A549 treated with CpdA at 1 μM for 4 hours (cell line): ENCODE results near the gene HSP90AB1. TPM values are rescaled to one million over a fixed set of nuclear protein-coding genes. Genes with fewer than 3 reads are reported as not detected.

Experiments
- total RNA-seq: library from RNA; stranded (reverse); fragments of 200-300 nt; extraction: Qiagen RNA extraction; gene quantifications from 5 replicates; pipeline ENCODE4 v1.2.3, GENCODE V29; 2022; ENCODE audit warnings: low read depth

Gene HSP90AB1
- total RNA-seq, result 1,269 to 1,470 TPM (median 1,299 TPM) in 5 replicates

DNA sequence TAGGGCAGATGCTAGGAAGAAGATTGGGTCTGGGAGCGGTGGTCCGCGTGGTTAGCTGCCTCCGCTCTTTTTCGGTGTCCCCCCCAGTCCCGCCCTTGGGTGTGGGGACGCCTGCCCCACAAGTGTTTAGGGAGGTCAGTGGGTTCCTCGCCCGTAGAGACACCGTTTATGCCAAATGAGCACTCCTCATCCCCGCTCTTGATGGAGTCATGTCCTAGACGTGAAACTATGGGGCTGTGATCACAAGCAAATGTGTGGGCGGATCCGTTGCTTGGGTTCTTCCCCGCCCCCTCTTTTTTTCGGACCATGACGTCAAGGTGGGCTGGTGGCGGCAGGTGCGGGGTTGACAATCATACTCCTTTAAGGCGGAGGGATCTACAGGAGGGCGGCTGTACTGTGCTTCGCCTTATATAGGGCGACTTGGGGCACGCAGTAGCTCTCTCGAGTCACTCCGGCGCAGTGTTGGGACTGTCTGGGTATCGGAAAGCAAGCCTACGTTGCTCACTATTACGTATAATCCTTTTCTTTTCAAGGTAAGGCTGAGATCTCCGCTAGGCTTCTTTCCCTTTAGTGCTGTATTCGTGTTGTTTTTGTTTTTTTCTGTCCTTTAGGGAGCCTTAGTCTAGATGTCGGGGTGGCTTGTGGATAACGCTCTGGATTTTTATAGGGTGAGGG lies at the start of gene HSP90AB1:
Gene HSP90AB1, plus strand, starts transcription at position 439 of the 675 bp plus-strand sequence. CDS start 1,529 bp downstream, outside the sequence.

GRCh38 chr6:44216677-44217331 lies 30.1 kb upstream of the HSP90AB1 start, which contains the start of gene MYMX:
MYMX (plus strand) TSS chr6:44216926; CDS start chr6:44217472, 546 bp downstream.

GRCh38 chr6:44223319-44224028 lies 23.4 kb upstream of the HSP90AB1 start, which contains the start of gene SLC29A1:
SLC29A1 (plus strand) TSS chr6:44223595; CDS start chr6:44227314, 3,719 bp downstream.

DNA sequence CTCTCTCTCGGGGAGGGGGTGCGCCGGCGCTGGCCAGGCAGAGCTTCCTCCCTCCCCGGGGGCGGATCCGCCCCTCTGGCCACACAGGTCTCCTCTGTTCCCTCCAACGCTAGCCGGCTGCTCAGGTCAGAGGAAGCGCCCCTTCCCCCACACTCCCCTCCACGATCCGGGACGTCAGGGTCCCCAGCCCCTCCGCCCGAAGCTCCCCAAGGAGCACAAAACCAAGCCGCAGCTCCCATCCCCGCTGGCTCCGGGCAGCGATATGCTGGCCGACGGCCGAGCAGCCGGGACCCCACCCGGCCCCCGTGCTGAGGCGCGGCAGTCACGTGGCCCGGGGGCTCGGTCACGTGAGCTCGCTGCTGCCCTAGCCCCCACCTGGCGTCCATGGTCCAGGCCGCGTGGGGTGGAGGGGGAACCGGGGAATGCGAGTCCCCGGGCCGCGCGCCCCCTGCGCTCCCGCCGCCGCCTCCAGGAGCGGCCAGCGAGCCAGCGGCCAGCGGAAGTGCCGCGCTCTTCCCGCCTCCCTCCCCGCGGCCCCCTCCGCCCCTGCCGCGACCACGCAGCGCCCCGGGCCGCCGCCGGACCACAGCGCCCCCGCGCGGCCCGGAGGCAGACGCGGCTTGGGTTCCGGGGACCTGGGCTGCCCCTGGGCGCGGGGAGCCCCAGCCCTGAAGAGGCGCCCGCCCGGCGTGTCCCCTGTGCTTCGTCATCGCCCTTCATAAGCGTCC lies 10.3 kb downstream of the HSP90AB1 start, which contains the start of gene SLC35B2:
Gene SLC35B2, minus strand, starts transcription at position 504 of the 728 bp plus-strand sequence. Its CDS starts 118 bp downstream, at position 386.

GRCh38 chr6:44265007-44265721 lies 18.3 kb downstream of the HSP90AB1 start, which contains the start of gene NFKBIE:
NFKBIE (minus strand) TSS chr6:44265551; CDS start chr6:44265346, 205 bp downstream.

DNA sequence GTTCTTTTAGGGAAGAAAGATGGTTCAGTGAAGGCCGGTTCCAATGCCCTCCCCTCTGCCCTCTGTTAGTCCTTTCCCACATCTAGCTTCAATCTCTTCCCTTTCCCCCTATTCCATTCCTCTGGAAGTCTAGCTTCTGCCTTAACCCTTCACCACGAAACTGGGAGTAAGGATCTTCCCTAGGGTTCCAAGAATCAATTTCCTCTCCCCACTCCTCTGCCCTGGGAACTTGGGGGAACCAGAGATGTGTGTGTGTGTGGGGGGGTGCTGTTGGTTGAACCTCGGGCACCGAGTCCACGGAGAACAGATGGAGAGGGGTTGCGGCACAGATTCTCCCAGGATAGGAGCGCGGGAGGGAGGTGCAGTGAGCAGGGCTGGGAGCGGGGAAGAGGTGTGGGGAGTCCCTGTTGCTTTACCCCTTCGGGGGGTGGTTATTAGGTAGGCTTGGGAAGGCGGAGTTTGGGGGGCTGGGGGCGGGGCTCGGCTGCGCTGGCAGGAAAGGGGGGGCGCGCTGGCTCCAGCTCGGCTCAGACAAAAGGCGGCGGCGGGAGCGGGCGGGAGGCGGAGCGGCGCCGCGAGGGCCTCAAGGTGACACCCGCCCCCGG lies 23.1 kb downstream of the HSP90AB1 start, which contains the start of gene TMEM151B:
Gene TMEM151B, plus strand, starts transcription at position 530 of the 605 bp plus-strand sequence. CDS start 293 bp downstream, outside the sequence.

Other genes with a start within 250 kb of the HSP90AB1 start
- 59.3 to 80.7 TPM (median 74.3 TPM) in 5 replicates for gene MRPL14, start 119.6 kb upstream of the HSP90AB1 start, total RNA-seq
- 11.3 to 17.8 TPM (median 16.3 TPM) in 5 replicates for gene TMEM63B, start 119.5 kb upstream of the HSP90AB1 start, total RNA-seq
- not detected in 5 replicates for gene CAPN11, start 88.3 kb upstream of the HSP90AB1 start, total RNA-seq
- not detected in 5 replicates for gene MYMX, start 30.2 kb upstream of the HSP90AB1 start, total RNA-seq
- gene SLC29A1, start 23.5 kb upstream of the HSP90AB1 start, total RNA-seq, result 41.4 to 55.8 TPM (median 55.0 TPM) in 5 replicates
- 46.4 to 66.2 TPM (median 65.3 TPM) in 5 replicates for gene SLC35B2, start 10.4 kb downstream of the HSP90AB1 start, total RNA-seq
- gene NFKBIE, start 18.4 kb downstream of the HSP90AB1 start, total RNA-seq, result 11.8 to 16.4 TPM (median 14.8 TPM) in 5 replicates
- gene TMEM151B, start 23.3 kb downstream of the HSP90AB1 start, total RNA-seq, result 0.01 to 0.04 TPM in 2 of 5 replicates, not detected in the others
- gene AARS2, start 66.2 kb downstream of the HSP90AB1 start, total RNA-seq, result 6.1 to 9.2 TPM (median 6.9 TPM) in 5 replicates
- not detected in 5 replicates for gene SPATS1, start 95.5 kb downstream of the HSP90AB1 start, total RNA-seq
- gene CDC5L, start 140.6 kb downstream of the HSP90AB1 start, total RNA-seq, result 11.8 to 18.2 TPM (median 12.6 TPM) in 5 replicates